NCI-H345 treated with DMSO at 0.1 percent for 48 hours (cell line): Measurements from ENCODE around the gene DDX10.
"Not testable (repeated sequence)": the region's sequence is repeated elsewhere in the genome, so short reads cannot be mapped to it uniquely, and the experiment has no call there.

ENCODE experiments used
- DNase-seq: peaks from one replicate; lab custom pipeline; 2025; ENCODE audit not compliant: unreplicated experiment; lab: John Stamatoyannopoulos, UW

The DDX10 gene

GRCh38 chr11:108664730-108665525 is at the start of gene DDX10:
DDX10 (plus strand) TSS chr11:108665069; CDS start chr11:108665154, 85 bp downstream.
- peak; percentile 97 for DNase-seq

DNA sequence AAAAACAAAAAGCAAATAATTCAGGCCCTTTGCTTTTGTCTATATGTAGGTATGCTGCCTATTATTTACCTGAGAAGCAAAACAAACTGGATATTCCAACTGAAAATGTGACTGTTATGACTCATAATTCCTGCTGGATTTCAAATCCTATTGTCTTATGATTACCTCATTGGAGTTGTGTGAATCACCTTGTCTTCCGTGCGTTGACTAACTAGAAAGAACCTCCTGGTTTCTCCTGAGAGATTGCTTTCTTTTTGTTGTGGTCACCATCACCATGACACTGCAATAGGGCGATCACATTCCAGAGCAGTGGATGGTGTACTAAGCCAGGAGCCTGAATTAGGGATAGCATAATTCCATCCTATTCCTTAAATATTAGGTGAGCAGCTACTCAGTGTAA is 48.3 kb upstream of the DDX10 start:
- no peak for DNase-seq

DNA sequence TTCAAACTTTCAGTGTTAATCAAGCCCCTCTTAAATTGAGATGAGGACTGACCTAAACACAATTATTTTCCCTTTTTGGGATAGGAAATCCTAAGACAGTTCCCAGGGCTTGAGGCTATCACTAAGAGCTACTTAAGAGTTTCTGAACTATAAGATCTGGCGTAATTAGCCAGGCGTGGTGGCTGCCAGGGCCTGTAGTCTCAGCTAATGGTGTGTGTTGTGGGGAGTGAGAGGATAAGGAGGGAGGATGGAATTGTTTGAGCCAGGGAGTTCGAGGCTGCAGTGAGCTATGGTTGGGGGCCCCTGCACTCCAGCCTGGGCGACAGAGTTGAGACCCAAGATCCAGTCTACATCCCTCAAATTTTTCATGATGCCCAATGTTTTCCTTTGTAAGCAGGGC is 47.8 kb upstream of the DDX10 start:
- no peak for DNase-seq

- DNase-seq: no peak
Measured at GRCh38 chr11:108618529-108618928, 46.3 kb upstream of the DDX10 start.

- DNase-seq: no peak
Measured at GRCh38 chr11:108620958-108621772, 43.7 kb upstream of the DDX10 start.

- no peak for DNase-seq
Measured at GRCh38 chr11:108622341-108622740, 42.5 kb upstream of the DDX10 start.

- no peak for DNase-seq
Measured at GRCh38 chr11:108624196-108624925, 40.5 kb upstream of the DDX10 start.

DNA sequence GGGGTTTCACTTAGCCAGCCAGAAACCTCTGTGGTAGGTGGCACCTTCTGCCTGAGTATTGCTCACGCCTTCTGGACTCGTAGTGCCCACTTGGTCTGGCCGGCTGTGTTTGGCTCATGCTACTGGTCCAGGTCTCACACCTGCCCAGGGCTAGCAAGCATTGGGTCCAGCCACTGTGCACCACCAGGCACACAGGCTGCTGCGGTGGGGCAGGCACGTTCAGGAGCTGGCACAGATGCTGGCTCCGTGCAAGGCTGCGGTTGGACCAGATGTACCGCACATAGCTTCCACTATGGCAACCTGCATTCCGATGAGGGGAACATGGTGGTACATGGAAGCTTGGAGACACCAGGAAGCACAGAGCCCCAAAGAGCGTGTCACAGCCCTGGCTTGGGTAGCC is 36.5 kb upstream of the DDX10 start:
- DNase-seq: no peak

GRCh38 chr11:108628812-108629211 is 36.1 kb upstream of the DDX10 start:
- DNase-seq: no peak

DNA sequence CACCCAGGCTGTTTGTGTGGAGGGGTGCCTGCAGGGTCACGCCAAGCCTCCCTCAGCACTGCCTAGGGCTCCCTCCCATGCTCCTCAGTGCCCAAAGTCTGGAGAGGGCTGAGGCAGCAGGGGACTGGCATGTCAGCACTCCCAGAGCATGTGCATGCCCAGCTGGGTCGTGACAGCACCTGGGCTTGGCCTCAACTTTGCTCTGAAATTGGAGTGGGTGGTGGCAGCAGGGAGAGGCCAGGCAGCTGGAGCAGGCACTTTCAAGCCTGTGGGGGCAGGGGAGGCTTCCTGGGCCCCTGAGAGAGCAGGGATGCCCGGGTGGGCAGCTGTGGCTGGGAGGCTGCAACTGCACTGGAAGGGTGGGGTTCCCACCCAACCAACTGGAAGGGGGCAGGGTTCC is 35.6 kb upstream of the DDX10 start:
- DNase-seq: no peak

- DNase-seq: no peak
Measured at GRCh38 chr11:108632041-108632704, 32.7 kb upstream of the DDX10 start.

DNA sequence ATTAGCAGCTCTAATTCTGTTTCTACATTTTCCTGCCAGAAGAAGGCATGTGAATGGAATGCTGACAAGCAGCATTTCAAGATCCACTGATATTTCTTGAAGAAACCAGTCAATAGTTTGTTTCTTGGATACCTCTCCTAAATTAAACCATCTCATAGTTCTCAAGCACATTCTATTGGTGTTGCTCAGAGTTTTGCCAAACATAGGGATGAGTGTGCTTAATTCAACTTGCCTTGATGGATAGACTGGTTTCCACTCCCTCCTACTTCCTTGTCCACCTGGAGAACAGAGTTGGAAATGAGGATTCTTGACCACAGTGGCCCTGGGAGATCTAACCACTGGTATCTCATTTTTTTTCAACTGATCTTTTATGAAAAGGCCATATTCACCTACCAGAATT is 29.8 kb upstream of the DDX10 start:
- no peak for DNase-seq

GRCh38 chr11:108636222-108636621 is 28.6 kb upstream of the DDX10 start:
- DNase-seq: no peak

DNA sequence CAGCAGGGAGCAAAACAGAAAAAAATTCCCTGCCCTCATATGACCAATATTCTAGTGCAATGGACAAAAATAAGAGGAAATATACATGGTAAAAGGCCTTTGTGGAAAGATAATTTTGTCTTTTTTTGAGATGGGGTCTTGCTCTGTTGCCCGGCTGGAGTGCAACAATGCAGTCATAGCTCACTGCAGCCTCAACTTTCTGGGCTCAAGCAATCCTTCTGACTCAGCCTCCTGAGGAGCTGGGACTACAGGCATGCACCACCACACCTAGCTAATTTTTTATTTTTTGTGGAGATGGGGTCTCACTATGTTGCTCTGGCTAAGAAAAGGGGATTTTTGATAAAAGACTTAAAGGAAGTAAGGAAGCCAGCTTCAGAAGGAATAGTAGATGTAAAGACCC is 25.7 kb upstream of the DDX10 start:
- DNase-seq: no peak

- not testable (repeated sequence) for DNase-seq
Measured at GRCh38 chr11:108641752-108642151, 23.1 kb upstream of the DDX10 start.

DNA sequence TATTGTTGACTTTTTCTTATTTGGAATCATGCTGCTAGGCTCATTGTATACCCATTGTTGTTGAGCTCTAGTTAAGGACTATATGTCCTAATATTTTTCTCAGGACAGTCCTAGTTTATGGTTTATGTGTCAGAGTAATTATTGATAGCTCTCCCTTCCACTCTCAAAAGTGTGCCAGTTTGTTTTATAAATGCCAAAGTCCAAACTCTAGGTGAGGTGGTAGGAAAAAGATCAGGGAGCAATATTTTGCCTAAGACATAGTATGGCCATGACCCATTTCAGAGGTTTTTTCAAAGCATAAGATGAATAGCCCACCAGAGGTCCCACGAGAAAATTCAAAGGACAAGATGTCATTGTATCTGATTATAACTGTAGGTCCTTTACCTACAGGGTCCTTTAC is 20.9 kb upstream of the DDX10 start:
- no peak for DNase-seq

GRCh38 chr11:108645970-108646369 is 18.9 kb upstream of the DDX10 start:
- no peak for DNase-seq

DNA sequence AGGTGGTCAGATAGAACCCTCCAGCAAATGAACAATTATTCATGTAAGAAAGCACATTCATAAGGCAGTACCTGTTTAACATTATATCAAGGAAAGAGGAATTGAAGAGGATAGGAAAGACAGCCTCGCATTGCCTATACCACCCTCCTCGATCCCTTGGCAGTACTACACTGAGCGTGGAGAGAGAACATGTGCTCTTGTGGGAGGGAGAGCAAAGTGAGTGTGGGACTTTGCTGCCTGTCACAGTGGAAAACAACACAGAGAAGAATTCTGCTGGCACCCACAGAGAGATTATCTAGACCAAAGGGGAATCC is 17.5 kb upstream of the DDX10 start:
- DNase-seq: no peak

GRCh38 chr11:108647701-108648527 is 17.0 kb upstream of the DDX10 start:
- peak; percentile 32 for DNase-seq

GRCh38 chr11:108648528-108648885 is 16.4 kb upstream of the DDX10 start:
- DNase-seq: no peak
